Skeletal muscle tissue (tissue), 4 donors: Measurements from ENCODE around the gene PIGZ. TPM values are rescaled to one million over a fixed set of nuclear protein-coding genes. Genes with fewer than 3 reads are reported as not detected.

Experiments used
- H3K27ac ChIP-seq: one replicate; pipeline ENCODE4 v1.7.0; 2013; ENCODE audit warnings: mild to moderate bottlenecking, low read depth, low read length, inconsistent platforms
- H3K27me3 ChIP-seq, 3 donors: one replicate each; pipeline ENCODE4 v1.7.0; 2013; ENCODE audit warnings: low read length in 3 of 3; ENCODE audit not compliant: control insufficient read depth in 3 of 3, insufficient read depth in 3 of 3
- H3K36me3 ChIP-seq, 3 donors: one replicate each; pipeline ENCODE4 v1.7.0; 2013; ENCODE audit warnings: low read length in 3 of 3; ENCODE audit not compliant: control insufficient read depth in 3 of 3, insufficient read depth in 3 of 3
- H3K4me1 ChIP-seq, 3 donors: one replicate each; pipeline ENCODE4 v1.7.0; 2013; ENCODE audit warnings: low read length in 3 of 3, mild to moderate bottlenecking in 3 of 3; ENCODE audit not compliant: control insufficient read depth in 3 of 3, insufficient read depth in 3 of 3
- H3K4me3 ChIP-seq, 3 donors: one replicate each; pipeline ENCODE4 v1.7.0; 2013; ENCODE audit warnings: low read length in 3 of 3
- H3K9ac ChIP-seq, 3 donors: one replicate each; pipeline ENCODE4 v1.7.0; 2013; ENCODE audit warnings: low read length in 3 of 3, mild to moderate bottlenecking in 3 of 3, moderate library complexity in 2 of 3, low read depth in 1 of 3
- H3K9me3 ChIP-seq, 3 donors: one replicate each; pipeline ENCODE4 v1.7.0; 2013; ENCODE audit warnings: low read length in 3 of 3; ENCODE audit not compliant: control insufficient read depth in 3 of 3
- total RNA-seq: library from RNA; depleted of rRNA; stranded (reverse); fragments of >200 nt; gene quantifications from one replicate; pipeline ENCODE4 v1.2.3, GENCODE V29; 2014
- donor health status: Osteomylitis.

Gene PIGZ
- total RNA-seq, 1 donor from 2014 or later = 1.0 TPM

DNA sequence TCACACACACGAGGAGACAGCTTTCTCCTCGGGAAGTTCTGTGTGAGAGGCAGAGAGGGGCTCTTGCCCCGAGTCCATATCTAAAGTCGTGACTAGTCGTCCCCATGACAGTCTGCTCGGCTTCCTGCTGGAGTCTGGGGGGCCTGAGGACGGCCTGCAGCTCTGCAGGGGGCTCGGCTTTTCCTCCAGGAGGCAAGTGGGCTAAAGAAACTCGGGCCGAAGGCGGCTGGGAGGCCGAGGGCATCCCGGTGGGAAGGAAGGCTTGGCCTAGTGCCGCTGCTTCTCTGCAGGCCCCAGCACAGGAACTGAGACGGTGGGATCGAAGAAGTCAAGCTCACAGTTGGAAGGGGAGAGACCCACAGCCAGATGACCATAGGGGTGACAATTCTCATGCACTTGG lies 25.4 kb upstream of the PIGZ start:
- Histone ChIP-seq H3K9ac (no peak overlapping the region), H3K4me1 (peaks cover 10 to 34% (median 27%) of the 10 kb centered on the region in 3 donors)

DNA sequence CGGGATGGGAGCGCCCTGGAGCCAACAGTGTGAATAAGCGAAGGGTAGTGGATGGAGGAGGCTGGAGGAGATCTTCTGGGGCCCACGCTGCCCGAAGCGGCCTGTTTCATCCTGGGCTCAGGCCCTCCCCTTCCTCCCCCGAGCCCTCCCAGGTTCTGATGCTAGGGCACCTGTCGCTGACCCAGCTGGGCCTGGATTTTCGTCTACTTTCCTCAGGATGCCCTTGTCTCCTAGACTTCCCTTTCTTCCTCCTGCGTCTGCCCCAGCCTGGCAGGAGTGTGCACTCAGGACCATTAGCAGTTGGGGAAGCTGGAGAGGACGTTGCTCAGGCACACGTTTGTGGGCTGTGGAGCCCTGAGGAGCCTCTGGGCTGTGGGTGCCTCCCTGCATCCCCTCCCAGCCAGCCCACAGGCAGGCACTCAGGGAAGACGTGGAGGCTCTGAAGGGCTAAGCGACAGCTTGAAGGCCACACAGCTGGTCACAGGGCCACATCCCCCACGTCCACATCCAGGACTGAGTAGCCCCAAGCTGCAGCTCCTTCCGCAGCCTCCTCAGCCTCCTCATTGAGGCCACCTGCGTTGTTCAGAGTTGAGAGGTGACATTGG lies 23.9 kb upstream of the PIGZ start:
- H3K4me1 ChIP-seq = peaks cover 10 to 32% (median 27%) of the 10 kb centered on the region in 3 donors
- H3K27me3 ChIP-seq = peaks cover 0 to 5% (median 4%) of the 10 kb centered on the region in 3 donors
- no peak overlapping the region for H3K27ac ChIP-seq
- H3K9ac ChIP-seq = no peak overlapping the region
- no peaks in the 10 kb centered on the region for H3K9me3 ChIP-seq
- H3K4me3 ChIP-seq = no peak overlapping the region
- no peaks in the 10 kb centered on the region for H3K36me3 ChIP-seq

More for the DNA sequence above, 25.4 kb upstream of the PIGZ start:
- no peak overlapping the region for H3K27ac ChIP-seq
- no peaks in the 10 kb centered on the region for H3K36me3 ChIP-seq
- H3K27me3 ChIP-seq = peaks cover 0 to 3% (median 0%) of the 10 kb centered on the region in 3 donors
- no peaks in the 10 kb centered on the region for H3K9me3 ChIP-seq
- no peak overlapping the region for H3K4me3 ChIP-seq

DNA sequence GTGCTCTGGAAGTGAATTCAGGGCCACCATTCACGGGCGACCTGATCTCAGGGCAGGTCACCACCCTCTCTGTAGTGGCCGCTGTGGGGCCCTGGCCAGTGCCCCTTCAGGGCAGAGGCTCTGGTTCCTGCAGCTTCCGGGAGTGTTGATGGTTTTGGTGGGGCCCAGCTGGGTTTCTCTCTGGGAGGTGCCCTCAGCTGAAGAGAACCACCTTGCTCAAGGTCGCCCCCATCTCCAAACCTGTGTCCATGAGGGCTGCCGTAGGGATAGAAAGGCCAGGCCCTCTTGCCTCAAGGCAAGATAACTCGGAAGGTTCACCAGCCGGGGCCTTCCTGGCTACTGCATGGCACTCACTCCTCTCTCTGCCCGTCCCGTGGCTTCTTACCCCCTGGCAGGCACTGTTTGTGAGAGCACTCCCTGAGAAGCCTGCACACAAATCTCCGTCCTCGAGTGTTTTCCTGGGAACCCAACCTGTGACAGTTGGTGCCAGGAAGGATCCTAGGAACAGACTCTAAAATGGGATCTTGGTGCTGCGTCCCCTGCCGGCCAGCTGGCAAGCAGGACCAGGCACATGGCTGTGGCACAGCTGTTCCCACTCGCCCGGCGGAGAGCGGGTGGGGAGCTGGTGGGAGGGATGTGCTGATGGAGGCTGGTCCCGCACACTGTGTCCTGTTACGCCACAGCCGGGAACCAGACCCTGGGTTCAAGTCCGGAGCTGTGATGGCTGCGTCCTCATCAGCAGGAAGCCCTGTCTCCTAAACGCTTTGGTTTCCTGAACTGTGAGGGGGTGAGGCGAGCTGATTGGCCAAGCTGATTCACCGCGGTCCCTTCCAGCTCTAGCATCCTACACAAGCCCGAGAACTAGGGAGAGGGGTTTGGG lies 23.2 kb upstream of the PIGZ start:
- H3K4me3 ChIP-seq = no peak overlapping the region

DNA sequence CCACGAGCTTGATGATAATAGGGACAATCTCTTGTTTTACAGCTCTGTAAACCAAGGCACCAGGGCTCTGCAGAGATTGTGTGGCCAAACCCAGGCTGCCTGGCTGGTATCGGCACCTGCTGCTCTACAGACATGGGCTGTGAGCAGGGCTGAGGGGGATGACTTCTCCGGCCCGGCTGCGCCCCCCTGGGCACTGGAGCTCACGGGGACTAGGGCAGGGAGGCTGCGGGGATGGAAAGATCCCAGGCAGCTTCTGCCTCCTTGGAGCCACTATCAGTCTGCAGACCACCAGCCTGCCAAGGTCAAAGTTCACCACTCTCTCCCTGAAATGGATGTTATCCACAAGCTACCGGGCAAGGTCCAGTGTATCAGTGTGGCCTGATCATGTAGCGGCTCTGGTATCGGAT lies 22.0 kb upstream of the PIGZ start:
- H3K27me3 ChIP-seq = peaks cover 0 to 13% (median 4%) of the 10 kb centered on the region in 3 donors
- no peaks in the 10 kb centered on the region for H3K36me3 ChIP-seq
- no peak overlapping the region for H3K9ac ChIP-seq
- no peak overlapping the region for H3K27ac ChIP-seq
- H3K4me3 ChIP-seq = no peak overlapping the region
- no peaks in the 10 kb centered on the region for H3K9me3 ChIP-seq
- peaks cover 1 to 12% (median 9%) of the 10 kb centered on the region in 3 donors for H3K4me1 ChIP-seq

More for the DNA sequence above, 23.2 kb upstream of the PIGZ start:
- Histone ChIP-seq H3K9ac (no peak overlapping the region), H3K27me3 (peaks cover 0 to 10% (median 4%) of the 10 kb centered on the region in 3 donors), H3K27ac (no peak overlapping the region), H3K4me1 (peaks cover 7 to 24% (median 21%) of the 10 kb centered on the region in 3 donors), H3K9me3 (no peaks in the 10 kb centered on the region), H3K36me3 (no peaks in the 10 kb centered on the region)

DNA sequence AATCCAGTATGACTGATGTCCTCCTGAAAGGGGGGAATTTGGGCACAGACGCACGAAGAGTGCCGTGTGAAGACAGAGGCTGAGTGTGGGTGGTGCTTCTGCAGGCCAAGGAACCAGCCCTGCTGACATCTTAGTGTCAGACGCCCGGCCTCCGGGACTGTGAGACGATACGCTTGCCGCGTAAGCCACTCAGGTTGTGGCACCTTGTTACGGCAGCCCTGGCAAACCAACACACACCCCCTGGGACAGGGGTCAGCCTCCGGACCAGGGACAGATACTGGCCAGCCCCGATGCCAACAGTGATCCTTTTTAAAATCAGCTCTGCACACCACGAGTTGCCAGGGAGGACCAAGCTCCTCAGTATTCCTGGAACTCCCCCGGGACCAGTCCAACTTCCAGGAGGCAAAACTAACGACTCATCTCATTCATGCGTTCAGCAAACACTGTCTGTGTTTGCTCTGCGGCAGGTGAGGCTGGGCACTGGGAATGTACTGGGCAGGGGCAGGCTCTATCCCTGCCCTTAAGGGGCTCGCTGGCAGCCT lies 21.2 kb upstream of the PIGZ start:
- Histone ChIP-seq H3K27me3 (peaks cover 0 to 16% (median 6%) of the 10 kb centered on the region in 3 donors), H3K9me3 (no peaks in the 10 kb centered on the region), H3K9ac (no peak overlapping the region), H3K36me3 (no peaks in the 10 kb centered on the region), H3K27ac (no peak overlapping the region), H3K4me1 (peaks cover 0 to 5% (median 5%) of the 10 kb centered on the region in 3 donors), H3K4me3 (no peak overlapping the region)

DNA sequence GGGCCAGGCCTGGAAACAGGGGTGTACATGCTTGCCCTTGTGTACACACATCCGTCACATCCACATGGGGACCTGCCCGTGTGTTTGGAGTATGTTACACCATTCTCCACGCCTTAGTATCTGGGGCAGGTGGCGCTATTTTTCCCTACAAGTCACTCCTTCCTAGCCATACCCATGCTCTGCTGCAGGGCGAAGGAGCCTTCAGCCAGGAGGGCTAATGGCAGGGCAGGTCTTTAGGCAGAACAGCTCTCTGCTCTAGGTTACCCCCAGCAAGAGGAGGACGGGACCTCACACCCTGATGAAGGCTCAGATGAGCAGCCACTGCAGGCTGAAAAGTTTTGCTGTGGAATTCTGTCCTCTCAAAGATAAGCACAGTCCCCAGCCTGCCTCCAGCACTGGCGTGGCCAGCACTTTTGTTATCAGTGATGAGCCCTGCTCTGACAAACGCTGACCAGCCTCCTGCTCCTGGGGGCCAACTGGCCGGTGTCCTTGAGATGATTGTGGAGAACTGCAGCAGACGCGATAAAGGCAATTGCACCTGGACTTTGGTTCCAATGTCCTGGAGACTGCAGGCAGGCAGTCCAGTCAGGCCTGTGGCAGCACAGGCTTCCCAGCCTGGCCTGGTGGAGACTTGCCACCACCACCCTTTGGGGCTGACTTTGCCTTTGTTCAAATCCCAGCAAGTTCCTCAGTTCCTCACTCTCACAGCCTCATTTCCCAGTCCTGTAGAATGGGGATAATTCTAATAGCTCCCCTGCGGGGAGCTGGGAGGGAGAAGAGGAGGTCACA lies 19.8 kb upstream of the PIGZ start:
- peaks cover 0 to 16% (median 6%) of the 10 kb centered on the region in 3 donors for H3K27me3 ChIP-seq
- peaks cover 0 to 5% (median 5%) of the 10 kb centered on the region in 3 donors for H3K4me1 ChIP-seq
- H3K36me3 ChIP-seq = no peaks in the 10 kb centered on the region
- no peak overlapping the region for H3K27ac ChIP-seq
- no peak overlapping the region for H3K9ac ChIP-seq
- no peaks in the 10 kb centered on the region for H3K9me3 ChIP-seq
- no peak overlapping the region for H3K4me3 ChIP-seq

DNA sequence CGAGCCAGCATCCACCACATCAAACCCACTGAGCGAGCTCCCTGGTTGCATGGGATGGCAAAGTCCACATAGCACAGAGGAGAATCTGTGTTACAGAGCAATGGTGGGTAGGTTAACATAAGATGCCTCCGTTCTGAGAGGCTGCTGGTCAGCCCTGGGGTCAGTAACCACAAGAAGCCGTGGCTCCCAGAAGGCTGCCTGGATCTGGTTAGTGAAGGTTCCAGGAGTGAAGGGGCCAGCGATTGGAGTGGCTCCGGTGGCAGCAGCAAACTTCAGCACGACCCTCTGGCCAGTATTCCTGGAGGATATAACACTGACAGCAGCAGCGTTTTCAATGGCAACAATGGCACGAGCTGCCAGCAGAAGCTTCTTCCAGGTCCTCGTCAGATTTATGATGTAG lies 18.4 kb upstream of the PIGZ start:
- Histone ChIP-seq H3K4me3 (no peak overlapping the region), H3K27me3 (peaks cover 0 to 16% (median 6%) of the 10 kb centered on the region in 3 donors), H3K4me1 (peaks cover 0 to 4% (median 3%) of the 10 kb centered on the region in 3 donors)

DNA sequence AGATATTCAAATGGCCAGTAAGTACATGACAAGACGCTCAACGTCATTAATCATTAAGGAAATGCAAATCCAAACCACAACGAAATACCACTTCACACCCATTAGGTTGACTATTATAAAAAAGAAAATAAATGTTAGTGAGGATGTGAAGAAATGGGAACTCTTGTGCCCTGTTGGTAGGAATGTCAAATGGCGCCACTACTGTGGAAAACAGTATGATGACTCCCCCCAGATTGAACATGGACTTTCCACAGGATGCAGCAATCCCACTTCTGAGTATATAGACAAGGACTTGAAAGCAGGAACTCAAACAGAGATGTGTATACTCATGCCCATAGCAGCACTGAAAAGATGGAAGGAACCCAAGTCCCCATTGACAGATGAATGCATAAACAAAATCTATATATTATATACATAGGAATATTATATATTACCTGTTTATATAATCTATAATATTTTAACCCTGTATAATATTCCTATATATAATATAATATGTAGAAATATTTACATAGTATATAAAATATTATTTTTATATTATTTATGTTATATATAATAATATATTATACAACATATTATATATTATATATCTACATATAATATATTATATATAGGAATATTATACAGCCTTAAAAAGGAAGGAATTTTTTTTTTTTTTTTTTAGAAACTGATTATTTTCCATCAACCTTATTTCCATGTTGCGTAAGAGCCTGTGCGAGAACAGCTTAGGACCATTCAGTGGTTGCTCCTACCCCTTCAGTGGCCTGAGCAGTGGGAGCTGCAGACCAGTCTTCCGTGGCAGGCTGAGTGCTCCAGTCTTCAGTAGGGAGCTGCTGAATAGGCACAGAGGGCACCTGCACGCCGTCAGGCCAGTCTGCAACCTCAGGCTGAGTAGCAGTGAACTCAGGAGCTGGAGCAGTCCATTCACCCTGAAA lies 17.6 kb upstream of the PIGZ start:
- Histone ChIP-seq H3K36me3 (no peaks in the 10 kb centered on the region), H3K9me3 (no peaks in the 10 kb centered on the region), H3K27ac (no peak overlapping the region), H3K4me1 (no peaks in the 10 kb centered on the region), H3K4me3 (no peak overlapping the region), H3K27me3 (peaks cover 0 to 16% (median 6%) of the 10 kb centered on the region in 3 donors), H3K9ac (no peak overlapping the region)

More for the DNA sequence above, 18.4 kb upstream of the PIGZ start:
- no peaks in the 10 kb centered on the region for H3K36me3 ChIP-seq
- H3K27ac ChIP-seq = no peak overlapping the region
- H3K9me3 ChIP-seq = no peaks in the 10 kb centered on the region
- H3K9ac ChIP-seq = no peak overlapping the region

DNA sequence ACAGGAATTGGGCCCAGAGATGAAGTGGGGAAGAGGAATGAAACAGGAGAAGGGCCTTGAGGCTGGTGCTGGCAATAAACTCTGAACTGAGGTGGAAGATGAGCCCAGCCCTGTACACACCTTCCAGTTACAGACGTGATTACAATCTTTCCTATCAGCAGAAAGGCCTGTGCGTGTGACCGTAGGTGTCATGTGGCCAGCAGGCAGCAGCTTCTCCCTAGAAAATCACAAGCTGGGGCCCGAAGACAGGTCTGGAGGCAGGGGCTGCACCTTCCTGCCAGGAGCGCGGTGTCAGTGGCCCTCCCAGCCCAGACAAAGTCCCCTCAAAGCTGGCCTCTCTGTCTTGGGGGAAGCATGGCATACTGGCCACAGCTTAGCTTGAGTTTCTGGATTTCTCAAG lies 16.7 kb upstream of the PIGZ start:
- H3K27me3 ChIP-seq = peaks cover 0 to 16% (median 6%) of the 10 kb centered on the region in 3 donors
- H3K27ac ChIP-seq = no peak overlapping the region
- H3K4me3 ChIP-seq = no peak overlapping the region
- no peaks in the 10 kb centered on the region for H3K4me1 ChIP-seq
- H3K36me3 ChIP-seq = no peaks in the 10 kb centered on the region
- H3K9ac ChIP-seq = no peak overlapping the region
- no peaks in the 10 kb centered on the region for H3K9me3 ChIP-seq
